ENCODE measurements around the gene STRBP.

DNA sequence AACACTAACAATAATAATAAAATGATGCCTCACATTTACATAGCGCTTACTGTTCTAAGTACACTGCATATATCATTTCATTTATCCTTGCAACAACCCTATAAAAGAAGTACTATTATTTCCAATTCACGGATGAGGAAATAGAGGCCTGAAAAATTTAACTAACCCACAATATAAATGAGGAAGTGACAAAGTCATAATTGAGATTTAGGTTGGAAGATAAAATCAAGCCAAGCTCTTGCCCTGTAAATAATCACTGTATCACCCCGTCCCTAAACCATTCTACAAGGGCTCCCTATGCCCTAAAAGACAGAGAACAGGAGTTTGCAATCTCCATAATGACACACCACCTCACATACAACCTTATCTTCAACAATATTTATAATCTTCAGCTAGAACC lies 49.6 kb downstream of the STRBP start:
- TF ChIP-seq, protein P1, sequence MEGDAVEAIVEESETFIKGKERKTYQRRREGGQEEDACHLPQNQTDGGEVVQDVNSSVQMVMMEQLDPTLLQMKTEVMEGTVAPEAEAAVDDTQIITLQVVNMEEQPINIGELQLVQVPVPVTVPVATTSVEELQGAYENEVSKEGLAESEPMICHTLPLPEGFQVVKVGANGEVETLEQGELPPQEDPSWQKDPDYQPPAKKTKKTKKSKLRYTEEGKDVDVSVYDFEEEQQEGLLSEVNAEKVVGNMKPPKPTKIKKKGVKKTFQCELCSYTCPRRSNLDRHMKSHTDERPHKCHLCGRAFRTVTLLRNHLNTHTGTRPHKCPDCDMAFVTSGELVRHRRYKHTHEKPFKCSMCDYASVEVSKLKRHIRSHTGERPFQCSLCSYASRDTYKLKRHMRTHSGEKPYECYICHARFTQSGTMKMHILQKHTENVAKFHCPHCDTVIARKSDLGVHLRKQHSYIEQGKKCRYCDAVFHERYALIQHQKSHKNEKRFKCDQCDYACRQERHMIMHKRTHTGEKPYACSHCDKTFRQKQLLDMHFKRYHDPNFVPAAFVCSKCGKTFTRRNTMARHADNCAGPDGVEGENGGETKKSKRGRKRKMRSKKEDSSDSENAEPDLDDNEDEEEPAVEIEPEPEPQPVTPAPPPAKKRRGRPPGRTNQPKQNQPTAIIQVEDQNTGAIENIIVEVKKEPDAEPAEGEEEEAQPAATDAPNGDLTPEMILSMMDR (IDR thresholded peaks at IDR 0.05), result no peak
- TF ChIP-seq POLR2A (IDR thresholded peaks at IDR 0.05), result no peak

All from testis (tissue), 2 donors.